HEK293 (cell line): ENCODE measurements around the gene CHRNA4.
A peak's percentile ranks its signal among the peaks of the same experiment; 100 is the strongest.

Source experiments
- CTCF ChIA-PET: fragments of 350-600 bp; formaldehyde crosslinking; extraction: SDS; loops from one replicate; lab custom pipeline; 2021; ENCODE audit warnings: antibody characterized with exemption; lab: Yijun Ruan, JAX
- POLR2A ChIA-PET: fragments of 300-600 bp; formaldehyde crosslinking; extraction: SDS; loops from one replicate; lab custom pipeline; 2020; ENCODE audit warnings: antibody characterized with exemption, inconsistent platforms; lab: Yijun Ruan, JAX
- H3K27ac ChIP-seq: fragments of 200-500 bp; sonication (Bioruptor generic); 2 replicates; pipeline ENCODE4 v1.5.1; 2014; ENCODE audit warnings: low read depth, low read length, control low read depth, inconsistent platforms; ENCODE audit errors: extremely low read depth
- H3K36me3 ChIP-seq, 2 experiments: fragments of 200-500 bp in 1 of 2; sonication (Bioruptor generic) in 1 of 2; 1 replicate in 1 of 2; 2 replicates in 1 of 2; pipeline ENCODE4 v1.5.1; 2014 to 2017; ENCODE audit warnings: inconsistent platforms in 2 of 2, low read length in 2 of 2; ENCODE audit not compliant: control insufficient read depth in 2 of 2, insufficient read depth in 1 of 2
- H3K4me1 ChIP-seq: fragments of 200-500 bp; sonication (Bioruptor generic); 2 replicates; pipeline ENCODE4 v1.5.1; 2014; ENCODE audit warnings: mild to moderate bottlenecking, low read length, inconsistent platforms; ENCODE audit not compliant: control insufficient read depth, insufficient read depth
- H3K4me3 ChIP-seq: 2 replicates; pipeline ENCODE4 v1.5.1; 2011; ENCODE audit warnings: low read depth, mild to moderate bottlenecking, control low read depth, low read length, moderate library complexity
- H3K9me3 ChIP-seq: fragments of 200-500 bp; sonication (Bioruptor generic); 2 replicates; pipeline ENCODE4 v1.5.1; 2014; ENCODE audit warnings: low read depth, low read length, inconsistent platforms; ENCODE audit not compliant: control insufficient read depth, insufficient read depth
- GLIS1 ChIP-seq: fragments of 450-650 bp; formaldehyde crosslinking; IDR thresholded peaks from 2 replicates; pipeline ENCODE4 v1.5.1; 2016; ENCODE audit warnings: missing biosample characterization, missing genetic modification characterization
- HOXA7 ChIP-seq: sonication (generic); formaldehyde crosslinking; IDR thresholded peaks from 2 replicates; pipeline ENCODE4 v1.8.1; 2022; ENCODE audit warnings: missing genetic modification reagents, borderline replicate concordance
- HOXD13 ChIP-seq: sonication (generic); formaldehyde crosslinking; IDR thresholded peaks from 2 replicates; pipeline ENCODE4 v1.8.0; 2022; ENCODE audit warnings: missing genetic modification reagents, borderline replicate concordance
- SCRT2 ChIP-seq: fragments of 450-650 bp; formaldehyde crosslinking; IDR thresholded peaks from 2 replicates; pipeline ENCODE4 v1.5.1; 2016; ENCODE audit warnings: missing biosample characterization, missing genetic modification characterization
- ZBTB20 ChIP-seq: fragments of 450-650 bp; formaldehyde crosslinking; IDR thresholded peaks from 2 replicates; pipeline ENCODE4 v1.5.1; 2016; ENCODE audit warnings: missing biosample characterization, missing genetic modification characterization
- ZBTB7A ChIP-seq: fragments of 450-650 bp; formaldehyde crosslinking; IDR thresholded peaks from 2 replicates; pipeline ENCODE4 v1.5.1; 2016; ENCODE audit warnings: low read depth, missing biosample characterization, missing genetic modification characterization
- ZNF16 ChIP-seq: fragments of 450-650 bp; formaldehyde crosslinking; IDR thresholded peaks from 2 replicates; pipeline ENCODE4 v1.5.1; 2016; ENCODE audit warnings: low read depth, missing biosample characterization, missing genetic modification characterization
- ZNF223 ChIP-seq: fragments of 450-650 bp; formaldehyde crosslinking; IDR thresholded peaks from 2 replicates; pipeline ENCODE4 v1.5.1; 2016; ENCODE audit warnings: missing biosample characterization, missing genetic modification characterization
- ZNF426 ChIP-seq: fragments of 450-650 bp; formaldehyde crosslinking; IDR thresholded peaks from 2 replicates; pipeline ENCODE4 v1.5.1; 2017; ENCODE audit warnings: missing biosample characterization, missing genetic modification characterization, mild to moderate bottlenecking, inconsistent platforms, moderate library complexity
- ZNF571 ChIP-seq: fragments of 450-650 bp; formaldehyde crosslinking; IDR thresholded peaks from 2 replicates; pipeline ENCODE4 v1.5.0; 2017; ENCODE audit warnings: missing biosample characterization, missing genetic modification characterization
- ZNF830 ChIP-seq: fragments of 450-650 bp; IDR thresholded peaks from 2 replicates; pipeline ENCODE4 v1.5.0; 2018; ENCODE audit warnings: missing biosample characterization, missing genetic modification characterization, low read depth, mild to moderate bottlenecking, moderate library complexity
- ZNF843 ChIP-seq: fragments of 450-650 bp; formaldehyde crosslinking; IDR thresholded peaks from 2 replicates; pipeline ENCODE4 v1.5.1; 2016; ENCODE audit warnings: missing biosample characterization, missing genetic modification characterization
- TF ChIP-seq, protein P1 (sequence below): fragments of 450-650 bp; formaldehyde crosslinking; IDR thresholded peaks from 2 replicates; pipeline ENCODE4 v1.5.1; 2016; ENCODE audit warnings: missing biosample characterization, missing genetic modification characterization, borderline replicate concordance
- TF ChIP-seq, protein P2 (sequence below): fragments of 450-650 bp; IDR thresholded peaks from 2 replicates; pipeline ENCODE4 v1.5.1; 2018; ENCODE audit warnings: missing biosample characterization, mild to moderate bottlenecking, missing genetic modification characterization
- TF ChIP-seq, protein P3 (sequence below): fragments of 450-650 bp; formaldehyde crosslinking; IDR thresholded peaks from 2 replicates; pipeline ENCODE4 v1.5.1; 2016; ENCODE audit warnings: missing biosample characterization, missing genetic modification characterization

The CHRNA4 gene

GRCh38 chr20:63379296-63379695 is 18.1 kb upstream of the CHRNA4 start:
- no peak overlapping the region for H3K27ac ChIP-seq
- ChIA-PET CTCF (interaction anchor here (0.7 to 7.3 kb wide), 3 partner anchors 66 to 198 kb away, joined by 3 to 89 read pairs (median 3); no protein-coding TSS in a partner anchor), POLR2A (no interaction called here)
- H3K4me3 ChIP-seq = no peak overlapping the region
- TF ChIP-seq, protein P1, sequence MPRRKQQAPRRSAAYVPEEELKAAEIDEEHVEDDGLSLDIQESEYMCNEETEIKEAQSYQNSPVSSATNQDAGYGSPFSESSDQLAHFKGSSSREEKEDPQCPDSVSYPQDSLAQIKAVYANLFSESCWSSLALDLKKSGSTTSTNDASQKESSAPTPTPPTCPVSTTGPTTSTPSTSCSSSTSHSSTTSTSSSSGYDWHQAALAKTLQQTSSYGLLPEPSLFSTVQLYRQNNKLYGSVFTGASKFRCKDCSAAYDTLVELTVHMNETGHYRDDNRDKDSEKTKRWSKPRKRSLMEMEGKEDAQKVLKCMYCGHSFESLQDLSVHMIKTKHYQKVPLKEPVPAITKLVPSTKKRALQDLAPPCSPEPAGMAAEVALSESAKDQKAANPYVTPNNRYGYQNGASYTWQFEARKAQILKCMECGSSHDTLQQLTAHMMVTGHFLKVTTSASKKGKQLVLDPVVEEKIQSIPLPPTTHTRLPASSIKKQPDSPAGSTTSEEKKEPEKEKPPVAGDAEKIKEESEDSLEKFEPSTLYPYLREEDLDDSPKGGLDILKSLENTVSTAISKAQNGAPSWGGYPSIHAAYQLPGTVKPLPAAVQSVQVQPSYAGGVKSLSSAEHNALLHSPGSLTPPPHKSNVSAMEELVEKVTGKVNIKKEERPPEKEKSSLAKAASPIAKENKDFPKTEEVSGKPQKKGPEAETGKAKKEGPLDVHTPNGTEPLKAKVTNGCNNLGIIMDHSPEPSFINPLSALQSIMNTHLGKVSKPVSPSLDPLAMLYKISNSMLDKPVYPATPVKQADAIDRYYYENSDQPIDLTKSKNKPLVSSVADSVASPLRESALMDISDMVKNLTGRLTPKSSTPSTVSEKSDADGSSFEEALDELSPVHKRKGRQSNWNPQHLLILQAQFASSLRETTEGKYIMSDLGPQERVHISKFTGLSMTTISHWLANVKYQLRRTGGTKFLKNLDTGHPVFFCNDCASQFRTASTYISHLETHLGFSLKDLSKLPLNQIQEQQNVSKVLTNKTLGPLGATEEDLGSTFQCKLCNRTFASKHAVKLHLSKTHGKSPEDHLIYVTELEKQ (tag by site-specific recombination) = no peak
- TF ChIP-seq ZNF843 = no peak
- TF ChIP-seq HOXA7 = no peak
- no peak for TF ChIP-seq ZBTB20 (tag by site-specific recombination)
- no peak for TF ChIP-seq ZNF16 (tag by site-specific recombination)
- no peak for TF ChIP-seq ZNF571 (tag by site-specific recombination)
- TF ChIP-seq ZBTB7A = no peak
- TF ChIP-seq ZNF223 (tag by site-specific recombination) = no peak
- no peak for TF ChIP-seq SCRT2 (tag by site-specific recombination)
- no peak for TF ChIP-seq HOXD13
- TF ChIP-seq, protein P2, sequence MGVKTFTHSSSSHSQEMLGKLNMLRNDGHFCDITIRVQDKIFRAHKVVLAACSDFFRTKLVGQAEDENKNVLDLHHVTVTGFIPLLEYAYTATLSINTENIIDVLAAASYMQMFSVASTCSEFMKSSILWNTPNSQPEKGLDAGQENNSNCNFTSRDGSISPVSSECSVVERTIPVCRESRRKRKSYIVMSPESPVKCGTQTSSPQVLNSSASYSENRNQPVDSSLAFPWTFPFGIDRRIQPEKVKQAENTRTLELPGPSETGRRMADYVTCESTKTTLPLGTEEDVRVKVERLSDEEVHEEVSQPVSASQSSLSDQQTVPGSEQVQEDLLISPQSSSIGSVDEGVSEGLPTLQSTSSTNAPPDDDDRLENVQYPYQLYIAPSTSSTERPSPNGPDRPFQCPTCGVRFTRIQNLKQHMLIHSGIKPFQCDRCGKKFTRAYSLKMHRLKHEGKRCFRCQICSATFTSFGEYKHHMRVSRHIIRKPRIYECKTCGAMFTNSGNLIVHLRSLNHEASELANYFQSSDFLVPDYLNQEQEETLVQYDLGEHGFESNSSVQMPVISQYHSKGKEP (tag by site-specific recombination) = no peak
- no peak for TF ChIP-seq ZNF426
- no peaks in the 10 kb centered on the region for H3K4me1 ChIP-seq
- no peaks in the 10 kb centered on the region for H3K36me3 ChIP-seq
- H3K9me3 ChIP-seq = no peaks in the 10 kb centered on the region

GRCh38 chr20:63378626-63379025 is 17.5 kb upstream of the CHRNA4 start:
- TF ChIP-seq GLIS1 (tag by site-specific recombination) (peak; percentile 20; the same call in 1 of the 2 replicates), ZNF830 (no peak)
- TF ChIP-seq, protein P3, sequence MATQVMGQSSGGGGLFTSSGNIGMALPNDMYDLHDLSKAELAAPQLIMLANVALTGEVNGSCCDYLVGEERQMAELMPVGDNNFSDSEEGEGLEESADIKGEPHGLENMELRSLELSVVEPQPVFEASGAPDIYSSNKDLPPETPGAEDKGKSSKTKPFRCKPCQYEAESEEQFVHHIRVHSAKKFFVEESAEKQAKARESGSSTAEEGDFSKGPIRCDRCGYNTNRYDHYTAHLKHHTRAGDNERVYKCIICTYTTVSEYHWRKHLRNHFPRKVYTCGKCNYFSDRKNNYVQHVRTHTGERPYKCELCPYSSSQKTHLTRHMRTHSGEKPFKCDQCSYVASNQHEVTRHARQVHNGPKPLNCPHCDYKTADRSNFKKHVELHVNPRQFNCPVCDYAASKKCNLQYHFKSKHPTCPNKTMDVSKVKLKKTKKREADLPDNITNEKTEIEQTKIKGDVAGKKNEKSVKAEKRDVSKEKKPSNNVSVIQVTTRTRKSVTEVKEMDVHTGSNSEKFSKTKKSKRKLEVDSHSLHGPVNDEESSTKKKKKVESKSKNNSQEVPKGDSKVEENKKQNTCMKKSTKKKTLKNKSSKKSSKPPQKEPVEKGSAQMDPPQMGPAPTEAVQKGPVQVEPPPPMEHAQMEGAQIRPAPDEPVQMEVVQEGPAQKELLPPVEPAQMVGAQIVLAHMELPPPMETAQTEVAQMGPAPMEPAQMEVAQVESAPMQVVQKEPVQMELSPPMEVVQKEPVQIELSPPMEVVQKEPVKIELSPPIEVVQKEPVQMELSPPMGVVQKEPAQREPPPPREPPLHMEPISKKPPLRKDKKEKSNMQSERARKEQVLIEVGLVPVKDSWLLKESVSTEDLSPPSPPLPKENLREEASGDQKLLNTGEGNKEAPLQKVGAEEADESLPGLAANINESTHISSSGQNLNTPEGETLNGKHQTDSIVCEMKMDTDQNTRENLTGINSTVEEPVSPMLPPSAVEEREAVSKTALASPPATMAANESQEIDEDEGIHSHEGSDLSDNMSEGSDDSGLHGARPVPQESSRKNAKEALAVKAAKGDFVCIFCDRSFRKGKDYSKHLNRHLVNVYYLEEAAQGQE = peak; percentile 98
- CTCF ChIA-PET = interaction anchor here (0.7 to 7.3 kb wide), 3 partner anchors 67 to 198 kb away, joined by 3 to 89 read pairs (median 3); no protein-coding TSS in a partner anchor
- Histone ChIP-seq H3K27ac (no peak overlapping the region), H3K4me3 (no peak overlapping the region), H3K9me3 (no peaks in the 10 kb centered on the region), H3K4me1 (no peaks in the 10 kb centered on the region), H3K36me3 (no peaks in the 10 kb centered on the region)
- POLR2A ChIA-PET = no interaction called here
